Measurements from ENCODE around the gene SLC25A44.

DNA sequence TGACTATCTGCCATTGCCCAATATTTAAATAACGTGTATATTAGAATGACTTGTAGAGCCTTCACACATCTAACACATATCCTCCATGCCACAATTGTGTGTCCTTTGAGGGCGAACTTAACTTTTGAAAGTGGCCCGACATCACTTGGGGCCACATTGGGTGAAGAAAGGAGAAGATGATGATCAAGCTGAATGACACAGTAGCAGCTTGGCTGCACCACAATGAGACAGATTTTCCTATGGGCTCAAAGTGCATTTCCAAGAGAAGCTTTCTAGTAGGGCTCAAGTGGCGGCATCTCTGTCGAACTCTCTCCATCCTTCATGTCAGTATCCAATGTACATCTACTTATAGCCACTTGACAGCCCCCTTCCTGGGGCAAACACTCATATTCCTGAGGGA, 44.3 kb downstream of the SLC25A44 start:
- TF ChIP-seq, protein P1, sequence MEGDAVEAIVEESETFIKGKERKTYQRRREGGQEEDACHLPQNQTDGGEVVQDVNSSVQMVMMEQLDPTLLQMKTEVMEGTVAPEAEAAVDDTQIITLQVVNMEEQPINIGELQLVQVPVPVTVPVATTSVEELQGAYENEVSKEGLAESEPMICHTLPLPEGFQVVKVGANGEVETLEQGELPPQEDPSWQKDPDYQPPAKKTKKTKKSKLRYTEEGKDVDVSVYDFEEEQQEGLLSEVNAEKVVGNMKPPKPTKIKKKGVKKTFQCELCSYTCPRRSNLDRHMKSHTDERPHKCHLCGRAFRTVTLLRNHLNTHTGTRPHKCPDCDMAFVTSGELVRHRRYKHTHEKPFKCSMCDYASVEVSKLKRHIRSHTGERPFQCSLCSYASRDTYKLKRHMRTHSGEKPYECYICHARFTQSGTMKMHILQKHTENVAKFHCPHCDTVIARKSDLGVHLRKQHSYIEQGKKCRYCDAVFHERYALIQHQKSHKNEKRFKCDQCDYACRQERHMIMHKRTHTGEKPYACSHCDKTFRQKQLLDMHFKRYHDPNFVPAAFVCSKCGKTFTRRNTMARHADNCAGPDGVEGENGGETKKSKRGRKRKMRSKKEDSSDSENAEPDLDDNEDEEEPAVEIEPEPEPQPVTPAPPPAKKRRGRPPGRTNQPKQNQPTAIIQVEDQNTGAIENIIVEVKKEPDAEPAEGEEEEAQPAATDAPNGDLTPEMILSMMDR (IDR thresholded peaks at IDR 0.05): no peak
- no peak for TF ChIP-seq POLR2A (IDR thresholded peaks at IDR 0.05)
